Natural killer cell (primary cell): Measurements from ENCODE around the gene DRD3. TPM values are rescaled to one million over a fixed set of nuclear protein-coding genes. Genes with fewer than 3 reads are reported as not detected.

Experiments used
- ATAC-seq, 3 donors: fragments of 150-1000 bp in 2 of 3; fragments of 200-7000 bp in 1 of 3; cut with Tn5 transposase; 1 replicate in 1 of 3; 2 replicates in 2 of 3; pipeline ENCODE4 v1.10.0; 2021; ENCODE audit warnings: mild to moderate bottlenecking in 2 of 3, moderate library complexity in 2 of 3
- DNase-seq, 2 donors: peaks; one replicate each; pipeline versions ENCODE4 v3.0.0 to v3.0.0-alpha.2; 2013 to 2021; ENCODE audit warnings: mixed read lengths in 1 of 2
- H3K27ac ChIP-seq: one replicate; pipeline ENCODE4 v1.5.1; 2013; ENCODE audit warnings: mild to moderate bottlenecking, low read length
- H3K27me3 ChIP-seq: one replicate; pipeline ENCODE4 v1.6.1; 2013; ENCODE audit warnings: low read length; ENCODE audit not compliant: control insufficient read depth, insufficient read depth
- H3K36me3 ChIP-seq: one replicate; pipeline ENCODE4 v1.6.1; 2013; ENCODE audit warnings: low read length; ENCODE audit not compliant: control insufficient read depth, insufficient read depth
- H3K4me1 ChIP-seq: one replicate; pipeline ENCODE4 v1.6.1; 2013; ENCODE audit warnings: low read length; ENCODE audit not compliant: control insufficient read depth, insufficient read depth
- H3K4me3 ChIP-seq: one replicate; pipeline ENCODE4 v1.5.1; 2013; ENCODE audit warnings: low read length
- H3K9me3 ChIP-seq: one replicate; pipeline ENCODE4 v1.6.1; 2013; ENCODE audit warnings: low read length; ENCODE audit not compliant: control insufficient read depth, insufficient read depth
- H3K27ac Mint-ChIP-seq, 2 donors: one replicate each; pipeline ENCODE4 v1.8.0; 2022; ENCODE audit warnings: mild to moderate bottlenecking in 2 of 2, mixed read lengths in 2 of 2, moderate library complexity in 1 of 2
- H3K27me3 Mint-ChIP-seq, 2 donors: one replicate each; pipeline ENCODE4 v1.8.0; 2022; ENCODE audit warnings: low read depth in 2 of 2, mixed read lengths in 2 of 2
- H3K36me3 Mint-ChIP-seq: one replicate; pipeline ENCODE4 v1.8.0; 2022; ENCODE audit warnings: mixed read lengths
- H3K4me1 Mint-ChIP-seq, 2 donors: one replicate each; pipeline ENCODE4 v1.8.0; 2022; ENCODE audit warnings: mixed read lengths in 2 of 2
- H3K4me3 Mint-ChIP-seq: one replicate; pipeline ENCODE4 v1.8.0; 2022; ENCODE audit warnings: mild to moderate bottlenecking, moderate library complexity, mixed read lengths
- H3K9me3 Mint-ChIP-seq, 2 donors: one replicate each; pipeline ENCODE4 v1.8.0; 2022; ENCODE audit warnings: mixed read lengths in 2 of 2
- CTCF ChIP-seq: fragments of 200-600 bp; IDR thresholded peaks from one replicate; pipeline ENCODE4 v1.8.0; 2022; ENCODE audit warnings: antibody characterized with exemption
- WGBS: methylation state at CpG from one replicate; pipeline ENCODE4 v1.1.7; 2013; ENCODE audit warnings: missing lambda C conversion rate; ENCODE audit not compliant: insufficient coverage; 5-methylcytosine and 5-hydroxymethylcytosine counted together
- intact Hi-C: fragments of 100-400 bp; cut with micrococcal nuclease; formaldehyde crosslinking; loops from one replicate; pipeline ENCODE4 v1.14.2; 2022
- total RNA-seq, 4 donors: library from RNA; stranded (reverse); fragments of 120-200 nt in 1 of 4; gene quantifications; one replicate each; pipeline versions ENCODE4 v1.2.3 to v1.2.4, GENCODE V29; 2013 to 2022

The DRD3 gene
- total RNA-seq, 3 donors from 2014 or later (not counting 1 experiment from before 2014, with no cell fraction given) = not detected

GRCh38 chr3:114143817-114144216 lies 35.0 kb downstream of the DRD3 start:
- DNase-seq (no peak), ATAC-seq (no peak)
- 100% methylated on average over 1 of the region's 1 CpG for WGBS
- no peaks in the 10 kb centered on the region for H3K4me1 Mint-ChIP-seq
- no peaks in the 10 kb centered on the region for H3K36me3 Mint-ChIP-seq
- H3K4me1 ChIP-seq = no peaks in the 10 kb centered on the region
- no peak overlapping the region for H3K4me3 ChIP-seq
- H3K9me3 Mint-ChIP-seq = no peaks in the 10 kb centered on the region
- intact Hi-C loops = no loop called here
- no peak overlapping the region for H3K27ac ChIP-seq
- H3K27ac Mint-ChIP-seq = no peak overlapping the region
- TF ChIP-seq CTCF = no peak
- peaks cover 4 to 24% of the 10 kb centered on the region in 2 donors for H3K27me3 Mint-ChIP-seq
- no peak overlapping the region for H3K4me3 Mint-ChIP-seq
- H3K36me3 ChIP-seq = no peaks in the 10 kb centered on the region
- no peaks in the 10 kb centered on the region for H3K9me3 ChIP-seq
- H3K27me3 ChIP-seq = no peaks in the 10 kb centered on the region

DNA sequence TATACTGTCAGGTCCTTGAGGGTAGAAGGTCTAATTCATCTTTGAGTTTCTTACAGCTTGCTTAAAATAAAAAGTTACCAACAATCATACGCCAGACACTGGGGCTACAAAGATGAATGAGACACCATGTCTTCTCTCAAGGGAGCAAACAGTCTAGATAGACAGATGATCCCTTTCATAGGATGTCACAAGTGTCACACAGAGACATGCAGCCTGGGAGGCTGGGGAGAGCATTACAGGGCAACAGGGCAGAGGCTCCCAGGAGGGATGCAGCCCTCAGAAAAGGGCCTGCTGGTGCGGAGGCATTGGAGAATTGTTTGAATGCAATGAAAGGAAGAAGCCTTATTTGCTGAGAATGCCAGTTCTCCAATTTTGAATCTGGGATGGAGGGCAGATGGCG lies 39.0 kb downstream of the DRD3 start:
- no peak for DNase-seq
- no peak for TF ChIP-seq CTCF
- Histone ChIP-seq H3K27me3 (no peaks in the 10 kb centered on the region), H3K36me3 (no peaks in the 10 kb centered on the region), H3K4me1 (no peaks in the 10 kb centered on the region), H3K9me3 (no peaks in the 10 kb centered on the region), H3K4me3 (no peak overlapping the region), H3K27ac (no peak overlapping the region)
- Mint-ChIP-seq H3K27me3 (peaks cover 2 to 24% of the 10 kb centered on the region in 2 donors), H3K4me1 (no peaks in the 10 kb centered on the region), H3K36me3 (no peaks in the 10 kb centered on the region), H3K4me3 (no peak overlapping the region), H3K27ac (no peak overlapping the region), H3K9me3 (no peaks in the 10 kb centered on the region)
- WGBS = 92% methylated on average over 3 of the region's 3 CpGs
- ATAC-seq = no peak
- intact Hi-C loops = no loop called here

GRCh38 chr3:114133947-114134346 lies 44.9 kb downstream of the DRD3 start:
- no peaks in the 10 kb centered on the region for H3K9me3 Mint-ChIP-seq

More at GRCh38 chr3:114133947-114134346, 44.9 kb downstream of the DRD3 start:
- Mint-ChIP-seq H3K36me3 (no peaks in the 10 kb centered on the region), H3K27me3 (peaks cover 0 to 7% of the 10 kb centered on the region in 2 donors), H3K27ac (no peak overlapping the region), H3K4me3 (no peak overlapping the region), H3K4me1 (no peaks in the 10 kb centered on the region)
- Histone ChIP-seq H3K9me3 (no peaks in the 10 kb centered on the region), H3K27ac (no peak overlapping the region), H3K4me1 (no peaks in the 10 kb centered on the region), H3K4me3 (no peak overlapping the region), H3K36me3 (no peaks in the 10 kb centered on the region), H3K27me3 (no peaks in the 10 kb centered on the region)
- ATAC-seq (no peak), DNase-seq (no peak)
- intact Hi-C loops = no loop called here
- WGBS = 73% methylated on average over 2 of the region's 3 CpGs
- TF ChIP-seq CTCF = no peak
